ENCODE measurements around the gene HDAC5. TPM values are rescaled to one million over a fixed set of nuclear protein-coding genes. Genes with fewer than 3 reads are reported as not detected.
A peak's percentile ranks its signal among the peaks of the same experiment; 100 is the strongest.
"Not testable (repeated sequence)": the region's sequence is repeated elsewhere in the genome, so short reads cannot be mapped to it uniquely, and the experiment has no call there.

The HDAC5 gene
- 10 to 100 TPM; 71.1 to 73.8 TPM for total RNA-seq
- 10 to 100 TPM; 25.3 to 41.8 (median 27.2) TPM for polyA plus RNA-seq
- 66.7 to 131 (median 106) reads per million in 6 experiments for total RNA-seq

- no peaks in the 10 kb centered on the region for H3K27me3 Mint-ChIP-seq
- DNase-seq (peak; percentile 89 to 98 (median 94)), ATAC-seq (peak; percentile 90 to 93)
- H3K27ac Mint-ChIP-seq: peak within 1 kb of the TSS; percentile 90 to 98 (median 95)
- POLR2A ChIA-PET: interaction anchor here (0.7 to 2.6 kb wide), 27 partner anchors 9 to 756 kb away, joined by 3 to 16 read pairs (median 4); partner anchors contain the start of genes ATXN7L3, G6PC3, HROB and LSM12
- H3K36me3 Mint-ChIP-seq: no peaks in the 10 kb centered on the region
- no peaks in the 10 kb centered on the region for H3K9me3 Mint-ChIP-seq
- peak within 1 kb of the TSS; percentile 89 to 99 (median 95) for H3K4me3 Mint-ChIP-seq
- peaks cover 29 to 49% (median 45%) of the 10 kb centered on the region in 4 donors for H3K4me1 Mint-ChIP-seq
These were observed at the start of gene HDAC5 for GRCh38 chr17:44123356-44124117. Gene HDAC5, minus strand, starts transcription at chr17:44123641. Its CDS starts 6,126 bp downstream, at chr17:44117515.

GRCh38 chr17:44171931-44172455 lies 48.6 kb upstream of the HDAC5 start:
- POLR2A ChIA-PET: interaction anchor here (0.7 to 3.0 kb wide), 4 partner anchors 14 to 66 kb away, joined by 3 to 10 read pairs (median 4); partner anchors contain the start of genes HDAC5 and TMUB2
- Mint-ChIP-seq H3K4me1 (peaks cover 10 to 16% (median 11%) of the 10 kb centered on the region in 4 donors), H3K27me3 (no peaks in the 10 kb centered on the region), H3K4me3 (peak overlapping the region in 1 of 10 donors; percentile 8), H3K9me3 (no peaks in the 10 kb centered on the region), H3K27ac (peak overlapping the region in 5 of 10 donors; percentile 15 to 76 (median 37)), H3K36me3 (peaks cover 0 to 8% (median 6%) of the 10 kb centered on the region in 3 donors)
- ATAC-seq (no peak), DNase-seq (no peak)

DNA sequence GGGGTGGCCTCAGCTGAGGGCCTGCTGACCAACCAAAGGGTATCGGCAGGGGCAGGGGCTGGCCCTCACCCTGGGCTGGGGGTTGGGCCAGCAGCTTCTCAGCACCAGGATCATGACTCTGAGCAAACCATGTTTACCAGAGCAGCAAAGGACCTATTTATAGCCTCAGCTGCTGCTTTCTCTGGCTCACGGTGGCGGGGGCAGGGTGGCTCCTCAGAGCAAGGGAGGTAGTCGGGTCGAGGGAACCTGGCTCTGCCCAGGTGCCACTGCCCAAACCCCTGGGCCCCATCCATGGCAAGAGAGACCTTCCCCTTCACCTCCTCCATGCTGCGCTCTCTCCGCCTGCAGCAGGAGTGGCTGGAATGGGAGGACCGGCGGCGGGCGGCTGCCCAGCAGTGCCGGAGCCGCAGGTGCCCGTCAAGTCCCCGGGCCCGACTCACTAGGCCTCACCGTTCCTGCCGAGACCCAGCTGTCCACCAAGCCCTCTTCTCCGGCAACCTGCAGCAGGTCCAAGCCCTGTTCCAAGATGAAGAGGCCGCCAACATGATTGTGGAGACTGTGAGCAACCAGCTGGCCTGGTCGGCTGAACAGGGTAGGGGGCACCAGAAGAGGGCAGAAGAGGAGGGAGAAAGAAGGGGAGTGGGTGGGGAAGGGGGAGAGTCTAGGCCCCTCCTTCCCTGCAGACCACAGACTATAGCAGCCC lies 47.2 kb upstream of the HDAC5 start, which contains the start of gene ASB16:
Gene ASB16 (plus strand): TSS at position 206 of the 703 bp plus-strand sequence. CDS start 86 bp downstream, at position 292.
- Mint-ChIP-seq H3K4me1 (peaks cover 10 to 16% (median 12%) of the 10 kb centered on the region in 4 donors), H3K9me3 (no peaks in the 10 kb centered on the region), H3K4me3 (no peak within 1 kb of the TSS), H3K36me3 (peaks cover 0 to 2% (median 2%) of the 10 kb centered on the region in 3 donors), H3K27ac (peak within 1 kb of the TSS in 1 of 10 donors; percentile 78), H3K27me3 (no peaks in the 10 kb centered on the region)
- ATAC-seq: no peak
- no peak for DNase-seq
- POLR2A ChIA-PET: interaction anchor here (0.6 to 1.0 kb wide), 4 partner anchors 14 to 951 kb away, joined by 3 to 5 read pairs (median 4); partner anchors contain the start of gene TMUB2

- peaks cover 10 to 16% (median 12%) of the 10 kb centered on the region in 4 donors for H3K4me1 Mint-ChIP-seq
- ATAC-seq (no peak), DNase-seq (no peak)
- no peak overlapping the region for H3K4me3 Mint-ChIP-seq
- no peaks in the 10 kb centered on the region for H3K27me3 Mint-ChIP-seq
- POLR2A ChIA-PET: interaction anchor here (0.6 to 1.0 kb wide), 3 partner anchors 16 to 950 kb away, joined by 3 to 5 read pairs (median 4); partner anchors contain the start of gene TMUB2
- H3K27ac Mint-ChIP-seq: peak overlapping the region in 1 of 10 donors; percentile 78
- H3K9me3 Mint-ChIP-seq: no peaks in the 10 kb centered on the region
- H3K36me3 Mint-ChIP-seq: no peaks in the 10 kb centered on the region
These were observed 46.7 kb upstream of the HDAC5 start for GRCh38 chr17:44170135-44170498.

GRCh38 chr17:44167181-44167861 lies 43.9 kb upstream of the HDAC5 start:
- Mint-ChIP-seq H3K9me3 (no peaks in the 10 kb centered on the region), H3K4me1 (peaks cover 10 to 16% (median 12%) of the 10 kb centered on the region in 4 donors), H3K27ac (peak overlapping the region in 3 of 10 donors; percentile 14 to 89 (median 72)), H3K36me3 (no peaks in the 10 kb centered on the region), H3K27me3 (no peaks in the 10 kb centered on the region), H3K4me3 (no peak overlapping the region)
- ATAC-seq (no peak), DNase-seq (no peak)
- POLR2A ChIA-PET: interaction anchor here (0.6 kb wide), 1 partner anchor 31 kb away, joined by 4 read pairs; no protein-coding TSS in a partner anchor

- ATAC-seq (no peak), DNase-seq (no peak)
- POLR2A ChIA-PET: no interaction called here
- H3K36me3 Mint-ChIP-seq: no peaks in the 10 kb centered on the region
- no peak overlapping the region for H3K4me3 Mint-ChIP-seq
- no peaks in the 10 kb centered on the region for H3K9me3 Mint-ChIP-seq
- H3K4me1 Mint-ChIP-seq: peaks cover 10 to 13% (median 12%) of the 10 kb centered on the region in 4 donors
- H3K27ac Mint-ChIP-seq: no peak overlapping the region
- H3K27me3 Mint-ChIP-seq: no peaks in the 10 kb centered on the region
These were observed 41.0 kb upstream of the HDAC5 start for GRCh38 chr17:44164476-44164875.

DNA sequence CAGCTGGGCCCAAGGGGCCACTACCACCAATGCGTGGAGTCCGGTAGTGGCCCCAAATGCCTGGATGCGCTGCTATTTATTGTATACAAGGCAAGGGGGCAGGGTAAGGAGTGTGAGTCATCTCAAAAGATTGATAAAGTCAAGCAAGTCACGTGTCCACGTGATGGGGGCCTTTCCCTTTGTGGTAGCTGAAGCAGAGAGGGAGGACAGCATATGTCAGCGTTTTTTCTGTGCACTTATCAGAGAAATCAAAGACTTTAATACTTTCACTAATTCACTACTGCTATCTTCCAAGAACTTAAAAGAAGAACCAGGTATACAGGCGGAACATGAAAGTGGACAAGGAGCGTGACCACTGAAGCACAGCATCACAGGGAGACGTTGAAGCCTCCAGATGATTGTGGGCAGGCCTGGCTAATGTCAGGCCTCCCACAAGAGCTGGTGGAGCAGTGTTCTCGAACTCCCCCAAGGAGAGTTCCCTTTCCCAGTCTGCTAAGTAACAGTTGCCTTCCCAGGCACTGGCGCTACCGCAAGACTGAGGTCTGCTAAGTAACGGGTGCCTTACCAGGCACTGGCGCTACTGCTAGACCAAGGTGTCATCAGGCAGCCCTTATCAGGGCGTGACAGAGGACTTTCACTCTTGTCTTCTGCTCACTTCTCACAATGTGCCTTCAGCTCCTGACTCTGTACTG lies 36.2 kb upstream of the HDAC5 start:
- ATAC-seq (no peak), DNase-seq (no peak)
- no peak overlapping the region for H3K4me3 Mint-ChIP-seq
- no peaks in the 10 kb centered on the region for H3K4me1 Mint-ChIP-seq
- H3K27me3 Mint-ChIP-seq: no peaks in the 10 kb centered on the region
- H3K27ac Mint-ChIP-seq: no peak overlapping the region
- POLR2A ChIA-PET: no interaction called here
- no peaks in the 10 kb centered on the region for H3K9me3 Mint-ChIP-seq
- no peaks in the 10 kb centered on the region for H3K36me3 Mint-ChIP-seq

- Mint-ChIP-seq H3K36me3 (no peaks in the 10 kb centered on the region), H3K9me3 (no peaks in the 10 kb centered on the region), H3K27ac (no peak overlapping the region), H3K4me1 (no peaks in the 10 kb centered on the region), H3K27me3 (peaks cover 0 to 2% (median 0%) of the 10 kb centered on the region in 5 donors), H3K4me3 (no peak overlapping the region)
- POLR2A ChIA-PET: interaction anchor here (0.6 kb wide), 1 partner anchor 75 kb away, joined by 3 read pairs; no protein-coding TSS in a partner anchor
- ATAC-seq (no peak), DNase-seq (no peak)
These were observed 32.0 kb upstream of the HDAC5 start for GRCh38 chr17:44155488-44155887.

GRCh38 chr17:44152875-44153274 lies 29.4 kb upstream of the HDAC5 start:
- peak overlapping the region in 1 of 10 donors; percentile 67 for H3K27ac Mint-ChIP-seq
- peaks cover 0 to 3% (median 0%) of the 10 kb centered on the region in 5 donors for H3K27me3 Mint-ChIP-seq
- ATAC-seq (no peak), DNase-seq (no peak)
- no peak overlapping the region for H3K4me3 Mint-ChIP-seq
- peaks cover 0 to 2% (median 0%) of the 10 kb centered on the region in 4 donors for H3K4me1 Mint-ChIP-seq
- POLR2A ChIA-PET: no interaction called here
- no peaks in the 10 kb centered on the region for H3K36me3 Mint-ChIP-seq
- no peaks in the 10 kb centered on the region for H3K9me3 Mint-ChIP-seq

DNA sequence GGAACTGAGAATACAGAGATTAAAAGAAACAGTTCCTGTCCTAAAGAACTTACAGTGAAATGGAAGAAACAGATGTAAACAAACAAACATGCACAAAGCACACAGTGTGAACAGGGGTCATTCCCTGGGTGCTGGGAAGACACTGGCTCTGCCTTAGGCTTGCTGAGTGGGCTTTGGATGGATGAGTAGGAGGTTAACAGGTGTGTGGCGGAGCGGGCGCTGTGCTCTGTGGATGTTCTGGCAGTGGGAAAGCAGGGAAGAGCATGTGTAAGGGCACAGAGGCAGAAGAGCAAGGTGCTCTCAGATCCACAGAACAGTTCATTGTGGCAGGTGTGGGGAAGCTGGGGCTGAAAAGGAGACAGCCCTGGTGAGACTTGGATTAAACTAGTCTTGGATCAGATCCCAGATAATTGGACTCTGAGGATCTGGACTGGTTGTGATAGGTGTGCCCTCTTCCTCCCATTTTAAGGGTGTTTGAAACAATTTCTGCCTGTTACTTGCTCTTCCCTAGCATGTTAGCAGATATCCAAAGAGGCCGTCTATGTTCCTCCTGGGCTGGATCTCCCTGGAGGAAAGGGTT lies 26.4 kb upstream of the HDAC5 start:
- no peak overlapping the region for H3K4me3 Mint-ChIP-seq
- no peak for DNase-seq
- no peak for ATAC-seq
- no peaks in the 10 kb centered on the region for H3K36me3 Mint-ChIP-seq
- peaks cover 0 to 3% (median 0%) of the 10 kb centered on the region in 5 donors for H3K27me3 Mint-ChIP-seq
- H3K4me1 Mint-ChIP-seq: peaks cover 0 to 2% (median 0%) of the 10 kb centered on the region in 4 donors
- no peaks in the 10 kb centered on the region for H3K9me3 Mint-ChIP-seq
- POLR2A ChIA-PET: no interaction called here
- H3K27ac Mint-ChIP-seq: no peak overlapping the region

GRCh38 chr17:44149066-44149465 lies 25.6 kb upstream of the HDAC5 start:
- POLR2A ChIA-PET, H3K27me3 Mint-ChIP-seq, ATAC-seq, H3K4me1 Mint-ChIP-seq, H3K9me3 Mint-ChIP-seq, DNase-seq, H3K36me3 Mint-ChIP-seq, H3K4me3 Mint-ChIP-seq, H3K27ac Mint-ChIP-seq: not testable (repeated sequence)

All from naive thymus-derived CD8-positive, alpha-beta T cell (primary cell).